ENCODE results near the gene CLASP1.

DNA sequence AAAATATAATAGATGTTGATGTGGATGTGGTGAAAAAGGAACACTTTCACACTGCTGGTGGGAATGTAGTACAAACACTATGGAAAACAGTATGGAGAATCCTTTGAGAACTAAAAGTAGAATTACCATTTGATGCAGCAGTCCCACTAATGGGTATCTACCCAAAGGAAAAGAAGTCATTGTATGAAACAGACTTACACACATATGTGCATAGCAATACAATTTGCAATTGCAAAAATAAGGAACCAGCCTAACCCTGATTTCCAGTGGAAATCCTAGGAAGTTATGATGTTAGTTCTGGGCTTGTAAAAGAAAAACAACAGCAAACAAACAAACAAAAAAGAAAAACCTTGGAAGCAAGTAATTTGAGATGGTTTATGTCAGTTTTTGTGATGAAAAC is 28.6 kb upstream of the CLASP1 start:
- TF ChIP-seq POLR2AphosphoS5 (IDR thresholded peaks at IDR 0.05; ENCODE audit: low read depth, low read length) (no peak), POLR2A (IDR thresholded peaks at IDR 0.05; ENCODE audit: low read depth, low read length) (no peak)

Measured in GM12891 (cell line).